Immature natural killer cell (primary cell): ENCODE measurements around the gene GHRHR. TPM values are rescaled to one million over a fixed set of nuclear protein-coding genes. Genes with fewer than 3 reads are reported as not detected.
A peak's percentile ranks its signal among the peaks of the same experiment; 100 is the strongest.

Source experiments
- DNase-seq, 3 donors: peaks; one replicate each; pipeline ENCODE4 v3.0.0; 2022; ENCODE audit warnings: mixed read lengths in 1 of 3
- H3K27ac Mint-ChIP-seq, 6 donors: one replicate each; pipeline ENCODE4 v1.8.0; 2020; ENCODE audit warnings: mixed read lengths in 6 of 6, mild to moderate bottlenecking in 5 of 6, inconsistent platforms in 4 of 6, moderate library complexity in 3 of 6
- H3K27me3 Mint-ChIP-seq, 3 donors: one replicate each; pipeline ENCODE4 v1.8.0; 2020 to 2021; ENCODE audit warnings: low read depth in 3 of 3, mild to moderate bottlenecking in 3 of 3, mixed read lengths in 3 of 3, moderate library complexity in 3 of 3, inconsistent platforms in 1 of 3
- H3K36me3 Mint-ChIP-seq, 3 donors: one replicate each; pipeline ENCODE4 v1.8.0; 2020; ENCODE audit warnings: mixed read lengths in 3 of 3, inconsistent platforms in 2 of 3, mild to moderate bottlenecking in 2 of 3
- H3K4me1 Mint-ChIP-seq, 2 donors: one replicate each; pipeline ENCODE4 v1.8.0; 2020; ENCODE audit warnings: inconsistent platforms in 2 of 2, mild to moderate bottlenecking in 2 of 2, mixed read lengths in 2 of 2, moderate library complexity in 1 of 2
- H3K4me3 Mint-ChIP-seq, 5 donors: one replicate each; pipeline ENCODE4 v1.8.0; 2020; ENCODE audit warnings: mild to moderate bottlenecking in 5 of 5, mixed read lengths in 5 of 5, inconsistent platforms in 3 of 5, moderate library complexity in 3 of 5
- H3K9me3 Mint-ChIP-seq, 6 donors: one replicate each; pipeline ENCODE4 v1.8.0; 2020; ENCODE audit warnings: mild to moderate bottlenecking in 6 of 6, mixed read lengths in 6 of 6, inconsistent platforms in 4 of 6, moderate library complexity in 3 of 6
- polyA plus RNA-seq, 3 donors: library from polyadenylated mRNA; unstranded; fragments of 300-500 nt; fragmentation: Illumina TruSeq; gene quantifications; one replicate each; pipeline ENCODE4 v1.2.3, GENCODE V29; 2021

Gene GHRHR
- polyA plus RNA-seq, 3 donors from 2014 or later: not detected

GRCh38 chr7:30965372-30965771, 1.6 kb downstream of the GHRHR start:
- Mint-ChIP-seq H3K36me3 (no peaks in the 10 kb centered on the region), H3K9me3 (peaks cover 0 to 1% (median 0%) of the 10 kb centered on the region in 6 donors), H3K4me1 (no peaks in the 10 kb centered on the region), H3K27me3 (peaks cover 0 to 12% (median 1%) of the 10 kb centered on the region in 3 donors), H3K4me3 (no peak overlapping the region), H3K27ac (no peak overlapping the region)
- no peak for DNase-seq

- no peak overlapping the region for H3K27ac Mint-ChIP-seq
- DNase-seq: no peak
- H3K4me1 Mint-ChIP-seq: no peaks in the 10 kb centered on the region
- H3K9me3 Mint-ChIP-seq: peaks cover 0 to 1% (median 0%) of the 10 kb centered on the region in 6 donors
- H3K27me3 Mint-ChIP-seq: peaks cover 0 to 12% (median 1%) of the 10 kb centered on the region in 3 donors
- no peak overlapping the region for H3K4me3 Mint-ChIP-seq
- no peaks in the 10 kb centered on the region for H3K36me3 Mint-ChIP-seq
Observed at GRCh38 chr7:30965883-30966282, 2.1 kb downstream of the GHRHR start.

GRCh38 chr7:30968294-30968693, 4.5 kb downstream of the GHRHR start:
- Mint-ChIP-seq H3K4me3 (no peak overlapping the region), H3K27me3 (peaks cover 3 to 13% (median 6%) of the 10 kb centered on the region in 3 donors), H3K36me3 (no peaks in the 10 kb centered on the region), H3K4me1 (no peaks in the 10 kb centered on the region), H3K9me3 (peaks cover 0 to 1% (median 0%) of the 10 kb centered on the region in 6 donors), H3K27ac (no peak overlapping the region)
- no peak for DNase-seq

GRCh38 chr7:30968747-30969603, 5.2 kb downstream of the GHRHR start:
- Mint-ChIP-seq H3K4me1 (no peaks in the 10 kb centered on the region), H3K27ac (no peak overlapping the region), H3K27me3 (peaks cover 3 to 13% (median 6%) of the 10 kb centered on the region in 3 donors), H3K4me3 (no peak overlapping the region), H3K36me3 (no peaks in the 10 kb centered on the region), H3K9me3 (no peaks in the 10 kb centered on the region)
- no peak for DNase-seq

GRCh38 chr7:30969604-30969970, 5.8 kb downstream of the GHRHR start:
- no peaks in the 10 kb centered on the region for H3K9me3 Mint-ChIP-seq
- H3K36me3 Mint-ChIP-seq: no peaks in the 10 kb centered on the region
- no peaks in the 10 kb centered on the region for H3K4me1 Mint-ChIP-seq
- H3K27ac Mint-ChIP-seq: no peak overlapping the region
- no peak overlapping the region for H3K4me3 Mint-ChIP-seq
- DNase-seq: no peak
- H3K27me3 Mint-ChIP-seq: peaks cover 3 to 13% (median 6%) of the 10 kb centered on the region in 3 donors

GRCh38 chr7:30970074-30970473, 6.3 kb downstream of the GHRHR start:
- no peak overlapping the region for H3K27ac Mint-ChIP-seq
- peaks cover 0 to 1% of the 10 kb centered on the region in 2 donors for H3K4me1 Mint-ChIP-seq
- no peaks in the 10 kb centered on the region for H3K9me3 Mint-ChIP-seq

GRCh38 chr7:30970594-30971094, 6.9 kb downstream of the GHRHR start:
- Mint-ChIP-seq H3K9me3 (no peaks in the 10 kb centered on the region), H3K36me3 (no peaks in the 10 kb centered on the region), H3K4me3 (no peak overlapping the region), H3K27me3 (peaks cover 3 to 15% (median 6%) of the 10 kb centered on the region in 3 donors), H3K4me1 (peaks cover 0 to 1% of the 10 kb centered on the region in 2 donors), H3K27ac (no peak overlapping the region)
- no peak for DNase-seq

More at GRCh38 chr7:30970074-30970473, 6.3 kb downstream of the GHRHR start:
- Mint-ChIP-seq H3K36me3 (no peaks in the 10 kb centered on the region), H3K4me3 (no peak overlapping the region), H3K27me3 (peaks cover 3 to 13% (median 6%) of the 10 kb centered on the region in 3 donors)
- no peak for DNase-seq

- Mint-ChIP-seq H3K36me3 (no peaks in the 10 kb centered on the region), H3K27ac (no peak overlapping the region), H3K4me1 (peaks cover 0 to 1% of the 10 kb centered on the region in 2 donors), H3K27me3 (peaks cover 3 to 16% (median 6%) of the 10 kb centered on the region in 3 donors), H3K9me3 (no peaks in the 10 kb centered on the region), H3K4me3 (no peak overlapping the region)
- DNase-seq: no peak
Observed at GRCh38 chr7:30971440-30971839, 7.7 kb downstream of the GHRHR start.

- no peak overlapping the region for H3K4me3 Mint-ChIP-seq
- peaks cover 0 to 1% of the 10 kb centered on the region in 2 donors for H3K4me1 Mint-ChIP-seq
- DNase-seq: no peak
- H3K27me3 Mint-ChIP-seq: peaks cover 3 to 15% (median 6%) of the 10 kb centered on the region in 3 donors
- no peaks in the 10 kb centered on the region for H3K9me3 Mint-ChIP-seq
- no peak overlapping the region for H3K27ac Mint-ChIP-seq
- H3K36me3 Mint-ChIP-seq: no peaks in the 10 kb centered on the region
Observed at GRCh38 chr7:30971840-30972563, 8.2 kb downstream of the GHRHR start.

GRCh38 chr7:30973292-30973691, 9.5 kb downstream of the GHRHR start:
- DNase-seq: no peak
- Mint-ChIP-seq H3K4me3 (no peak overlapping the region), H3K27me3 (peaks cover 6 to 12% (median 9%) of the 10 kb centered on the region in 3 donors), H3K36me3 (no peaks in the 10 kb centered on the region), H3K4me1 (peaks cover 0 to 1% of the 10 kb centered on the region in 2 donors), H3K27ac (no peak overlapping the region), H3K9me3 (no peaks in the 10 kb centered on the region)

- peaks cover 0 to 1% of the 10 kb centered on the region in 2 donors for H3K4me1 Mint-ChIP-seq
- no peaks in the 10 kb centered on the region for H3K36me3 Mint-ChIP-seq
- no peak overlapping the region for H3K27ac Mint-ChIP-seq
- H3K9me3 Mint-ChIP-seq: no peaks in the 10 kb centered on the region
- no peak overlapping the region for H3K4me3 Mint-ChIP-seq
- peaks cover 6 to 12% (median 9%) of the 10 kb centered on the region in 3 donors for H3K27me3 Mint-ChIP-seq
- DNase-seq: no peak
Observed at GRCh38 chr7:30973791-30974604, 10.2 kb downstream of the GHRHR start.

GRCh38 chr7:30974605-30975255, 11.0 kb downstream of the GHRHR start:
- H3K4me3 Mint-ChIP-seq: no peak overlapping the region
- DNase-seq: peak in 1 of 3 donors; percentile 2
- peaks cover 6 to 12% (median 9%) of the 10 kb centered on the region in 3 donors for H3K27me3 Mint-ChIP-seq

More at GRCh38 chr7:30974605-30975255, 11.0 kb downstream of the GHRHR start:
- Mint-ChIP-seq H3K36me3 (no peaks in the 10 kb centered on the region), H3K27ac (no peak overlapping the region), H3K9me3 (no peaks in the 10 kb centered on the region), H3K4me1 (peaks cover 0 to 1% of the 10 kb centered on the region in 2 donors)
